GM18873 (cell line): ENCODE results near the gene FAM3B.

Experiments used
- ATAC-seq: cut with Tn5 transposase; IDR thresholded peaks from one replicate; pipeline ENCODE4 v1.9.1; 2021; ENCODE audit warnings: mild to moderate bottlenecking, moderate library complexity, moderate number of reproducible peaks; ENCODE audit not compliant: unreplicated experiment, low FRiP score

FAM3B gene

DNA sequence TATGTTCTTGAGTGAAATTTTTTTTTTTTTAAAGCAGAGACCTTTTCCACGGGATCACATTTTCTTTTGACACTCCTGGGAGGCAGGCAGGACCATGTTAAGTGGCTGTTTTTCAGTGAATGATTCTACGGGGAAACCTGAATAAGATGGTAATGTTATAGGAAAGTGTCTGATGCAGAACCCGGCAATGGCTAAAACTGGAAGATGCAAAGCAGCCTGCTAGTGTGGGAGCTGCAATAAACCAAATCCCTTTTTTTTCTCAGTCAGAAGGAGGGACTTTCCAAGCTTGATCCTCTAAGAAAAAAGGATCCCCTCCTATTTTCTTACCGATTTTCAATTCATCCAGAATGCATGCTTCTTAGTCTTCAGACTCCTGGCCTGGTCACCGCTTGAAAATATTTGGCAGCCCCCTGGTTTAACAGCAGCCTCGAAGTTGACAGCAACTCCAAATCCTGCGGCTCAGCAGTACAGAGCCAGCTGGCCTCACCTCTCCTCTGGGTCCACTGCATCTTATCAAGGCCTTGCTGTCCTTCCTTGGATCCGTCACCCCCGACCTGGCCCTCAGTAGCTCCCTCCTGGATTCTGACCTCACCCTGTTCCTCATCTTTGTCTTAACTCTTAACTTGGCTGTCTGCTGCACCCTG lies 50.8 kb downstream of the FAM3B start:
- peak; percentile 12 for ATAC-seq

DNA sequence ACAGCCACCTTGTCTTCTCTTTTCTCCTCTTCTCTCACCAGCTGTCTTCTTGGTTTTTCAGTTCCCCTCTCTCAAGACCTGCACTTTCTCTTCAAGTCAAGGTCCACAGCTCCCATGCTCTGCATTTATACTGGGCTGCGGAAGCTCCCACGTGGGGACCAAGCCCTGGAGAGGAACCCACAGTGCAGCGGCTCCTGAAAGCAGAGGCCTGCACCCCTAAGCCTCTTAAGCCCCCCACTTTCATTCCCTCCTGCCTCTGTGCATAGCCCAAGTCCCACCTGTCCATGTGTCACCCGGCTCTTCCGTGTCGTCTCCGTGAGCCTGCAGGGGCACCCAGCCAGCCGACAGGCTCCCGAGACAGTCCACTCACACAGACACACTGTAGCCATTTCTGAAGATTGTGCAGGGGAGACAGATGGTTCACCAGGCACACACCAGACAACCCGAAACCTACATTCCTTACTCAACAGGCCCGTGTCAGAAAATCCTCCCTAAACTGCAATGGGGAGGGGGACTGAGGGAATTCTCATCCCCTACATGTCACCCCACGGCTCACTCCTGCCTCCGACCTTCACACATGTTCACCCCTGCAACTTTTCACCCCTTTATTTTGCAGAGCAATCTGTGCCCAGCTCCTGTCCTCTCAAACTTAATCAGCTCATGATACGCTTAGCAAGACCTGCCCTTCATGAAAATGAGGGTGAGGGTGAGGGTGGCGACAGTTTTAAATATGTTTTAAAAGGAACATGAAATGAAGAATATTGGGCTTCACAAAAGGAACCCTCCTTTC lies 51.5 kb downstream of the FAM3B start:
- ATAC-seq = peak; percentile 46

DNA sequence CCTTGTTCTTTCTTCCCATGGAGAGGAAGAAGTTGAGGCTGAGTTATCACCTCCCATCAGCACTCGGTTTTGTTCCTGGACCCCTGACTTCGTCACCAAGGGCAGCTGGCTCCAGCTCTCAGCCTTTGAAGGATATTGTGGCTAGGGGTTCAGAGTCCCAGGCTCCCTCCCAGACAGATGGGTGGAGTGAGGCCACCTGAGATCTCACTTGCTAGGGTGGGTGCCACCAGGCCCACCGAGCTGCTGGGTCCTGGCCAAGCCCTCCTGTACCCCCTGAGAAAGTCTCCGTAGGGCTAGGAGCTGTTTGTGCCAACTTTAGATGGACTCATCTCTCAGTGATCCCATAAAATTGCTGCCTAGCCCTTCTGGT lies 52.1 kb downstream of the FAM3B start:
- ATAC-seq = no peak

DNA sequence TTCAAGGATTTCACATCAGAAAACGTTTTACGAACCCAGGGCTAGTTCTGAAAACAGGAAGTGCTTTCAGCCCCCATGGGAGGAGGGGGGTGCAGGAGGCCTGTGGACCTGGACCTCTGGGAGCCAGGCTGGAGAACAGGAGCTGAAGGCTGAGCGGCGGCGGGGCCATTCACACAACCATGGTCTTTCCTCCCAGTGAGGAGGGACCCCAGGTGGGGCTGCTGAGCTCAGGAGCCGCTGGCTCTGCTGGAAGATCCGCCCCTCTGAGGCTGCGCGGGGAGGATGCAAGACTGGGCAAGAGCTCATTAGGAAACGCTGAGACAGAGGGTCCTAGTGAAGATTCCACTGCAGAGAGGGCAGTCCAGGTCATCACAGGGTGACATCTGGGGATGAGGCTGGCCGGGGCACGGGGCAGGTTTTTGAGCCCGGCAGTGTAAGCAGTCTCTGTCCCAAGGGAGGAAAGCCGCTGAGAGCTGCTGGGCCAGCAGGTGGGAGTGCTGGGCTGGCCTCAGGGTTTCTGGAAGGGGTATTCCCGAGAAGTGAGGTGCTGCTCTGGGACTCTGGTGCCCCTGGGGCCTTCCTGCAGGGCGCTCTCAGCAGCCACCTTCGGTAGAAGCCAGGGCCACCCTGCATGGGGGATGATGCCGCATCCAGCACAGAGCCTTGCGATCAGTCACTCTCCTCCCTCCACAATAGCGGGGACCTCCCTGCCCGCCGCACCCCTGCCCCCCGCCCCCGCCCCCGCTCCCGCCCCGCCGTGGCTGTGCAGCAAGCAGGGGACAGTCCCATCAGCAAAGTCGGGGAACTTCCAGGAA lies 52.7 kb downstream of the FAM3B start:
- ATAC-seq = peak; percentile 43

DNA sequence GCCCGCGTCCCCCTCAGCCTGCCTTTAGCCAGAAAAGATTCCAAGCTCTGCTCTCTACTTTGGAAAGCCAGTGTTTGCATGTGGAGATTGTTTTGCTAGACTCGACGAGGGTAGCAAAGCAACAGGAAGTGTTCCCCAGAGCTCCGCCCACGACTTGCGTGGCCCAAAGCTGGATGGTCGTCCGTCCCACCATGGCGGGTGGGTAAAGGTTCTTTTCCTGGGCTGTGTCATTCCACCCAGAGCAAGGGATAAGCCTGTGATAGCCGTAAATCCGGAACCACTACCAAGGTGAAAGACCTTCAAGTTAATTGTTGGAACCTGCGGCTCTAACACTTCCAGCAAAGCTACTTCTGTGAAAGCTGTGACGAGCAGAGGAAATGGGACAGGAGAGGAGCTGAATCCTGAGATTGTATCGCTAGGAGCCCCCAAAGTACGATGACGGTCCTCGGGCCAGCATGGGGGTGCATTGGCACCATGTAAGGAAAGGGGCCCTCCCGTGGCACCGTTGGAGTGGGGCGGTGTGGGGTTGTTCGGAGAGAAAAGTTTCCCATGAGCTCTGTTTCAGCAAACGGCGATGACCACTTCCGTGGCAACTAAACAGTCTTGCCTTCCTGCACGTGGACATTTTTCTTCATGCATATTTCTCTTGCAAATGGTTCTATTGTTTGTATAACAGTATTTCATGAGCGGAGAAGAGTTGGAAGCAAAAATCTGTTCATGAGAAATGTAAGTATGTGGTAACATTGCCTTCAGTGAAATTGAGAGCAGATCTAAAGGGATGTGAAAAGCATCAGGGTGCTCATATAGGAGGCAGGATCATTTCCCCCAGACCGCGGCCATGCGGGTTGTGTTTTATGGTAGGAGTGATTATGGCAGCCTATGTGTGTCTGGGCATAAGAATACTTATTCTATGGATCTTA lies 53.6 kb downstream of the FAM3B start:
- ATAC-seq = no peak

DNA sequence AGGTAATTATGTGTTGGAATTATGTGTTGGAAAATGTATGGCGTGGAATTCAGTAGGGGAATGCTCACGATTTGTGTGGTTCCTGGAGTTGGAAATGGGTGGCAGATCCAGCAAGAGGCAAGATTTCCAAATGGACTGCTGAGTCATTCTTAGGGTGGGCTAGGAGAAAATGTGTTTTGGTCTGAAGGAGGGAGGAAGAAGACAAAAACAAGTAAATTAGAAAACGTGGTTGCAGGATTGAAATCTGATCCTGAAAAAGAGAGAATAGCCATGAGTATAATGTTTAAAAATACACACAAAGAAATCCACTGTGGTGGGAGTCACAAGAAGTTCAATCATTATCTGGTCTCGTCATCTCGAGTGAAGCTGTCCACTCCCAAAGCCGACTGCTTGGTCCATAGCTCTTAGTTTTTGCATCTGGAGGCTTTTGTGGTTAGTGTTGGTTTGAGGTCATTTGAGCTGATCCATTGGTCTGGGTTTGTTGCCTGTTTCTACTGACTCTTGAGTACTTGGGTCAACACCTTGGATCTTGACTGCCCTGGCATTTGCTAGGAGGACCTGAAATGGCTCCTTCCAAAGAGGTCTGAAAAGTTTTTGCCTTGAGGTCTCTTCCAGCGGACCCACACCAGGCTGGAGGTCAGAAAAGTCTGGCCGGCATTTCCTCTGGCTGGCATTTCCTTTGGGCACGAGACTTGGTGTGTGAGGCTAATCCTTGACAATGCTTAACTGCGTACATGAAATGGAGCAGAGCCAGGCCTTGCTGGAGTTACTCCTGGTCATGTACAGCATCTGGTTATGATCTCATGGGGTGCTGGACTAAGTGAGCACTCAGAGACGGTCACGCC lies 54.5 kb downstream of the FAM3B start:
- no peak for ATAC-seq

DNA sequence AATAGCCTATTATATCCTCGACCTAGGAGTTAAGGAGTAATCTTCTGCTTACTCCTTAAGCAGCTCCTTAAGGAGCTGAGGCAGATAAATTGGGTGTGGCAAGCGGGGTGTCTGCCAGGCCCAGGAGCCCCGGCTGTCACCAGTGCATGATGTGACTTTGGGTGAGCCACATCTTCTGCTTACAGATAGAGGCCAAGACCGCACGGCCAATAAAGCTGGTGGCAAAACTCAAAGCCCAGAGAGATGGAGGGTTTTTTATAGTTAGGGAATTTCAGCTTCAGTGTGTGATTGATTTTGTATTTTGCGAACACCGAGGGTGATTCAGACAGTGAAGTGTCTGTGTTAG lies 55.1 kb downstream of the FAM3B start:
- no peak for ATAC-seq

DNA sequence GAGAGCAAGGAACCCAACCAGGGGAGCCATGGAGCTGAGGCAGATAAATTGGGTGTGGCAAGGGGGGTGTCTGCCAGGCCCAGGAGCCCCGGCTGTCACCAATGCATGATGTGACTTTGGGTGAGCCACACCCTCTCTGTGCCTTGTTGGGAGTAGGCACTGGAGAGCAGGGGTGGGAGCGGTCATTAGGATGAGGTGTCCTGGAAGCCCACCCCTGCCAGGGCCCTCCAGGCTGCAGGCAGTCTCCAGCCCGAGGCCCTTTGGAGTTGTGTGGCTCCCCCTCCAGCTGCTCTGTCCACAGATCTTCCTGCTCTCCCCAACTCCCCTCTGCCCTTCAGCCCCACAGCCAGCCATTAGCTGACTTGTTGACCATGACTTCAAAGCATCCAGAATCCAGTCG lies 56.7 kb downstream of the FAM3B start:
- ATAC-seq = no peak

DNA sequence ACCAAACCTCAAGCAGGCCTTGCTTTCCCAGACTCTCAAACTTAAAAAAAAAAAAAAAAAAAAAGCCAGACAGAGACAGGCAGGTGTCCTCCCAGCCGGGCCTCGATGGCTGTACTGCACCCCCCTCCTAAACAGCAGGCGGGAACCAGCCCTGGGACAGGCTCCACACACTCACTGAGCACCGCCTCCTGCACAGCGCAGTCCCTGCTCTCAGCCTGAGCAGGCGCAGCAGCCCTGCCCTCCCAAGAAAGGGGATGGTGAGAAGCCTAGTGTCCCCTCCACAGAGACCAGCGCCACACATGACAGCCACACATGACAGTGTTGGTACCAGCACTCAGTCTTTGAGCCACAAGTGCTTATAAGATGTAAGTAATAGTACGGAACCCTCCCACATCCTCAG lies 57.2 kb downstream of the FAM3B start:
- ATAC-seq = no peak

DNA sequence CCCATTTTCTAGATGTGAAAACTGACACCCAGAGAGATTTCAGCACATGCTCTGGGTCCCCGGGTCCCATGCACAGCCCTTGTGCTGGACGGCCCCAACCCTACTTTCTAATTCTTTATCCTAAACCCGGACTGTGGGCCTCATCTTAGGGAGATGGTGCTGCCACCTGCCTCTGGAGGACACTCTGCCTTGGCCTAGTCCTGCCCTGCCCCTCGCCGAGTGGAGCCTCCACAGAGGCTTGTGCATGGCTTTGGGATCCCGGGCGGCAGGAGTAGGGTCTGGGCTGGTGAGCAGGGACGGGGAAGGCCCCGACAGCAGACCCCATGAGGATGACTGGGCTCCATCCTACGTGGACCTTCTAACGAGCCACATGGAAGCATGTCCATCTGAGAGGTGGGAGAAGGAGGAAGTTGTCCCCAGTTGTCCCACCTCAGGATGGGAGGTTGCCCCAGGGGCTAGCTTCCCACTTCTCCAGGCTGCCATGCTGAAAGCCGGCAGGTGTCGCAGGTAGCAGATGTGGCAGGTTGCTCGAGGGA lies 57.6 kb downstream of the FAM3B start:
- no peak for ATAC-seq

DNA sequence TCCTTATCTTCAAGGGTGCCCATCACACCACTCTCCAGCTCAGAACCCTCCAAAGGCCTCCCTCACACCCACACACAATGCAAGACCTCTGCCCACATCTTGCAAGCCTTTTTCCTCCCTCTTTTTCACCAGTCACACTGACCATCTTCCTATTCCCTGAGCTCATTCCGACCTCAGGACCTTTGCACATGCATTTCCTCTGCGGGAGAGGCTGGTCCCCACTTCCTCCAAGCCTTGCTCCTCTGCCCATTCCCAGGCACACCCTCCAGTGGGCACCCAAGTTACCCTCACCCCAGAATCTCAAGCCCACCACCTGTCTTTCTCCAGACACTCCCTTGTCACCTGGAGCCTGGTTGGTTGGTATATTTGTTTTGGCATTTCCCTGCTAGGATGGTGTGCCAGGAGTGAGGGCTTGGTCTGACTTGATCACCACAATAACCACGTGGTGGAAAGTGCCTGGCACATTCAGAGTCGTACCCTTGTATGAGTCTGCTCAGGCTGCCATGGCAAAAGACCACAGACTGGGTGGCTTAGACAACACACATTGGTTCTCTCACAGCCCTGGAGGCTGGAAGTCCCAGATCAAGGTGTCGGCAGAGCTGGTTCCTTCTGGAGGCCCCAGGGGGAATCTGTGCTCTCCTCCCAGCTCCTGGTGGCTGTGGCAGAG lies 58.4 kb downstream of the FAM3B start:
- ATAC-seq = no peak

DNA sequence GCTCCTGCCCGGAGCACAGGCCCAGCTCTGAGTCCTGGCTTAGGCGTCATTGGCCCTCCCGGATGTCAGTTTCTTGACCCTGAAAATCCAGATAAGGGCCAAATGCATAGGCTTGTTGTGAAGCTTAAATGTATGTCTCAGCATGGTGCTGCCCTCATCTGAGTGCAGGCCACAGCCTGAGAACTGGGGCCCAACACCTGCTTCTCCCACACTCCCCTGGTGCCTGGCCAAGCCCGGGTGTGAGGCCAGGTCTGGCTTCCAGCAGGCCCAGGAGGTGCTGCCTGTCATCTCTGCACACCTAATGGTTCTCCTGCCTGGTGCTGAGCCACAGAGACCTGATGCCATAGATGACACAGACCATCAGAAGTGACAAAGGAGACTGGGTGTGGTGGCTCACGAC lies 59.3 kb downstream of the FAM3B start:
- ATAC-seq = no peak

DNA sequence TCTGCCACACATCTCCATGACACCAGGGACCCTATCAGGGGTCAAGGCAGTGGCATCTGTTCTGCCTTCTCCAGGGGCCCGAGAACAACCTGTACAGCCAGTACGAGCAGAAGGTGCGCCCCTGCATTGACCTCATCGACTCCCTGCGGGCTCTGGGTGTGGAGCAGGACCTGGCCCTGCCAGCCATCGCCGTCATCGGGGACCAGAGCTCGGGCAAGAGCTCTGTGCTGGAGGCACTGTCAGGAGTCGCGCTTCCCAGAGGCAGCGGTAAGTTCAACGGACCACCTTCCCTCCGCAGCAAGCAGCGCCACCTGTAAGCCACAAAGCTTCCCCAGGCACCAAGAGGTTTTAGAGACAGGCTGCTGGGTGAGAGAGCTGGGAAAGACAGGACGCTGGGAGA lies 61.1 kb downstream of the FAM3B start:
- no peak for ATAC-seq

DNA sequence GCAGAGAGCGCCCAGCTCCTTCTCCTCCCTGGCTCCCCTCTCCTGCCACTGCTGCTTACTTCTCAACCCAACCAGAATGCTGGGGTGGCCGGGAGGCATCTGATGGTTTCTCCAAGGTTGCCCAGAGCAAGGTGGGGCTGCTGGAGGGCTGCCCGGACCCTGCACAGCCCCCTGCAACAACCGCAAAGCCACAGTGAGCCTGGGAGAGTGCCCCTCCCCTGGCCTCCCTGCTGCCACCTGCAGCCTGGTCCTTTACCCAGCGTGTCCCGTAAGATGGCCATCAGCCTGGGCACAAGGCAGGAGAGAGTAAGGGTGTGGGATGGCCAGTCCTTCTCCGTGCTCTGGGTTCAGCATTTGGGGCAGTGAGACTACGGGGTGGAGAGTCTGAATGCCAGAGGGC lies 62.2 kb downstream of the FAM3B start:
- ATAC-seq = no peak

DNA sequence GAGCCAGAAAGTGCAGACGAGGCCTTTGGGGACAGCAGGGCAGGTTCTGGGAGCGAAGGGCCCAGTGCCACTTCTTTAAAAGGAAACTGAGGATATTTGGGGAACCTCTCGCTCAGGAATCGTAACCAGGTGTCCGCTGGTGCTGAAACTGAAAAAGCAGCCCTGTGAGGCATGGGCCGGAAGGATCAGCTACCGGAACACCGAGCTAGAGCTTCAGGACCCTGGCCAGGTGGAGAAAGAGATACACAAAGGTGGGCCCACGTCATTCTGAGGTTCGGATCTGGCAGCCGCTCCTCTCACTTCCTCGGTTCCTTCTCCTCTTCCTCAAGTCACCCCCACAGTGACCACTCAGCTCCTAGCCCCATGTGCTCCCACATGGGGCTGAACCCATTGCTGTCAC lies 63.3 kb downstream of the FAM3B start:
- ATAC-seq = no peak

DNA sequence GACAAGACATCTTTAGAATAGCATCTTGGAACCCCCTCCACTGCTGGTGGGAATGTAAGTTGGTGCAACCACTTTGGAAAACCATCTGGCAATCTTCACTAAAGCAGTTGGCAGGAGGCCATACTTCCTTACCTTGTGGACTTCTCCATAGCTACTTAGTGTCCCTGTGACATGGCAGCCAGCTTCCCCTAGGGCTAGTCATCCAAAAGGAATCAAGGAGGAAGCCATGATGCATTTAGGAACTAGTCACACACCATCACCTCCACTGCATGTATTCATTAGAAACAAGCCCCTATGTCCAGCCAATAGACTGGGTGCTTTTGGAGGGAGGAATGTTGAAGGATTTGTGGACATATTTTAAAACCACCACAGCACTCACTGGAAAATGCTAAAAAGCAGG lies 65.1 kb downstream of the FAM3B start:
- no peak for ATAC-seq

DNA sequence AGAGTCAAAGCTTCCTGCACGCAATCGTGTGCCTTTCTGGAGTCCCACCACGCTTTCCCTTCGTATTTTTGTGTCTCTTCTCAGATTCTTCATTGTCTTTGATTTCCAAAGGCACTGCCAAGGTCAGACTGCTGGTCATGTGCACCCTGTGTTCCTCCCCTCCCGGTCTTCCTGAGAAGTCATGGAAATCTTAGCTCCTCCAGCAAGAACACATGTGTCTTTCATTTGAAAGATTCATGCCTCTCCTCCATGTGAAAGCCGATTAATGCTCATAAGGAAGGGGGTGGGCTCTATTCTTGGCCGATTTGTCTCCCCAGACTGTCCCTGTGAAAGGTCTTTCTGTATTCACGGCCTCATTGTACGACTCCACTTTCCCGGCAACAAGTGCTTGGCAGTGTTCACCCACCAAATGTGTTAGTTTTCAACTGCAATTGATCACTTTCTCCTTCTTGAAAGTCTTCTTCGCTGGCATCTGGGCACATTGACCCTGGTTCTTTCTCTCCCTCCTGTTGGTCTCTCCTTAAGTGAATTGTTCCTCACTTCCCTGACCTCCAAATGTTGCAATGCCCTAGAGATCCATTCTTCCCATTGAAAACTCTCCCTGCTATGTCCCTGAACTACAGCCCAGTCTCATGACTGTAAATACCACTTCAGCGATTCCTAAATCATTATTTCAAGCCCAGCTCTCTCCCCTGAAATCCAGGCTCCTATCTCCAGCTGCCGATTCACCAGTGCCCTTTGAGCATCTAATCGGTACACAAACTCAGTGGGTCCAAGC lies 70.6 kb downstream of the FAM3B start:
- no peak for ATAC-seq

DNA sequence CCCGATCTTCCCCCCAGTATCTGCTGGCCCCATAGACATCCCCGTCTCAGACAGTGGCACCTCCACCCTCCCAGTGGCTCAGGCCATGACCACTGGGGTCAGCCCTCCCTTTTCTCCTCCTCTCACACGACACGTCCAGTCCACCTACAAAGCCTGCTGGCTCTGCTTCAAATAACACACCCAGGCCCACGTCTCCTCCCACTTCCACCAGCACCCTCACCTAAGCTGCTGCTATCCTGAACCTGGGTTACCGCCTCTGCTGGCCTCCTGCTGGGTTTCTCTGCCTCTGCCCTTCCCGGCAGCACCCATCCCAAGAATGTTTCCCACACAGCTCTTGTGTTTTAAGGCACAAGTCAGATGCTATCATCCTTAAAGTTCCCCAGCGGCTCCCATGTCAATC lies 71.2 kb downstream of the FAM3B start:
- no peak for ATAC-seq
